Activated B cell treated with CpG ODN at 0.5 μM for 24 hours (primary cell): ENCODE data around the gene ANKRD65. TPM values are rescaled to one million over a fixed set of nuclear protein-coding genes. Genes with fewer than 3 reads are reported as not detected.

ENCODE experiments used
- ATAC-seq: fragments of 200-7000 bp; cut with Tn5 transposase; one replicate; pipeline ENCODE4 v1.10.0; 2021; ENCODE audit warnings: low read depth, mild to moderate bottlenecking, moderate library complexity
- CTCF ChIA-PET: fragments of 350-600 bp; sonication (Branson Sonifier 250); formaldehyde crosslinking; loops from one replicate; lab custom pipeline; 2021; ENCODE audit warnings: antibody characterized with exemption; lab: Charles Lee
- POLR2A ChIA-PET: fragments of 350-600 bp; sonication (Branson Sonifier 250); formaldehyde crosslinking; loops from one replicate; lab custom pipeline; 2021; ENCODE audit warnings: antibody characterized with exemption; lab: Charles Lee
- DNase-seq: peaks from one replicate; pipeline ENCODE4 v3.0.0; 2022
- H3K27ac Mint-ChIP-seq: one replicate; pipeline ENCODE4 v1.8.0; 2020; ENCODE audit warnings: mixed read lengths
- H3K27me3 Mint-ChIP-seq: one replicate; pipeline ENCODE4 v1.8.0; 2021; ENCODE audit warnings: mixed read lengths
- H3K36me3 Mint-ChIP-seq: one replicate; pipeline ENCODE4 v1.8.0; 2021; ENCODE audit warnings: low read depth, mixed read lengths
- H3K4me1 Mint-ChIP-seq: one replicate; pipeline ENCODE4 v1.8.0; 2021; ENCODE audit warnings: mixed read lengths
- H3K4me3 Mint-ChIP-seq: one replicate; pipeline ENCODE4 v1.8.0; 2020; ENCODE audit warnings: mild to moderate bottlenecking, mixed read lengths
- H3K9me3 Mint-ChIP-seq: one replicate; pipeline ENCODE4 v1.8.0; 2020; ENCODE audit warnings: mixed read lengths
- CTCF ChIP-seq: fragments of 200-600 bp; IDR thresholded peaks from one replicate; pipeline ENCODE4 v1.8.0; 2022; ENCODE audit warnings: antibody characterized with exemption, mild to moderate bottlenecking
- intact Hi-C: fragments of 100-400 bp; cut with micrococcal nuclease; formaldehyde crosslinking; loops from one replicate; pipeline ENCODE4 v1.15.1; 2024
- total RNA-seq: library from RNA; stranded (reverse); gene quantifications from 2 replicates; pipeline ENCODE4 v1.2.3, GENCODE V29; 2022

Gene ANKRD65
- total RNA-seq, 1 donor from 2014 or later: 0.13 TPM

DNA sequence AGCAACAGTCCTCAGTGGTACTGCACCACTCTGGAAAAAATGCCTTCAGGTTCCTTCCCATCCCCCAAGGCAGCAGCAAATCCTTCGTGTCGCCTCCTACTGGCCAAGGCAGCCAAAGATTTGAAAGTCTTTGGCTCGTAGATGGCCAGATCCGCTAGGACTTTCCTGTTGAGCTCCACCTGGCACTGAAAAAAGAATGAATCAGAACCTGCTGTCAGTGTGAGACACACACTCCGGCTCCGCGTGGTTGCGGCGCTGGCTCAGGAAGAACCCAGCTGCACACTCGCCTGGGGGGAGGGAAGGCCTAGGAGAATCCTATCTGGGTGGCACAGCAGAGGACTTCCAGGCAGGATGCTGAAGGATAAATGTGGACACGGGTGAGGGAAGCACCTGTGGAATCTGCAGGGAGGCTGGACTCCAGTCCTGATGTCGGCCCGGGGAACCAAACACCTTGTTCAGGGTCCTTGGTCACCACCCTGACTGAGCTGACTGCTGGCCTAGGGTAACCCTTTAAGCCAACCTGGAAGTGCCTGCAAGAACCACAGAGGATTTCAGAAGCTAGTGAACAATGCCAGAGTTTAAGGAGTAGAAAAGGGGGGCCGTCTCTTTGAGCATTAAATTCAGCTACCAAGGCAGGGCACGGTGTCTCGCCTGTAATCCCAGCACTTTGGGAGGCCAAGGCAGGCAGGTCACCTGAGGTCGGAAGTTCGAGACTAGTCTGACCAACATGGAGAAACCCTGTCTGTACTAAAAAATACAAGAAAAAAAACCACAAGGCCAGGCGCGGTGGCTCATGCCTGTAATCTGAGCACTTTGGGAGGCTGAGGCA lies 18.8 kb downstream of the ANKRD65 start:
- intact Hi-C loops: loop anchor here (10.0 kb wide), 1 partner anchor 503 kb away; no protein-coding TSS in a partner anchor
- Mint-ChIP-seq H3K4me3 (peak overlapping the region; percentile 56), H3K27me3 (no peaks in the 10 kb centered on the region), H3K36me3 (peaks cover 75% of the 10 kb centered on the region), H3K27ac (no peak overlapping the region), H3K4me1 (peaks cover 55% of the 10 kb centered on the region), H3K9me3 (no peaks in the 10 kb centered on the region)
- POLR2A ChIA-PET: interaction anchor here (1.7 kb wide), 1 partner anchor 27 kb away, joined by 7 read pairs; the partner anchor contains the start of gene AURKAIP1
- ATAC-seq (no peak), DNase-seq (no peak)
- CTCF ChIA-PET: no interaction called here
- TF ChIP-seq CTCF: no peak

GRCh38 chr1:1401457-1402010 lies 19.5 kb downstream of the ANKRD65 start:
- POLR2A ChIA-PET: interaction anchor here (1.7 kb wide), 1 partner anchor 27 kb away, joined by 7 read pairs; the partner anchor contains the start of gene AURKAIP1

DNA sequence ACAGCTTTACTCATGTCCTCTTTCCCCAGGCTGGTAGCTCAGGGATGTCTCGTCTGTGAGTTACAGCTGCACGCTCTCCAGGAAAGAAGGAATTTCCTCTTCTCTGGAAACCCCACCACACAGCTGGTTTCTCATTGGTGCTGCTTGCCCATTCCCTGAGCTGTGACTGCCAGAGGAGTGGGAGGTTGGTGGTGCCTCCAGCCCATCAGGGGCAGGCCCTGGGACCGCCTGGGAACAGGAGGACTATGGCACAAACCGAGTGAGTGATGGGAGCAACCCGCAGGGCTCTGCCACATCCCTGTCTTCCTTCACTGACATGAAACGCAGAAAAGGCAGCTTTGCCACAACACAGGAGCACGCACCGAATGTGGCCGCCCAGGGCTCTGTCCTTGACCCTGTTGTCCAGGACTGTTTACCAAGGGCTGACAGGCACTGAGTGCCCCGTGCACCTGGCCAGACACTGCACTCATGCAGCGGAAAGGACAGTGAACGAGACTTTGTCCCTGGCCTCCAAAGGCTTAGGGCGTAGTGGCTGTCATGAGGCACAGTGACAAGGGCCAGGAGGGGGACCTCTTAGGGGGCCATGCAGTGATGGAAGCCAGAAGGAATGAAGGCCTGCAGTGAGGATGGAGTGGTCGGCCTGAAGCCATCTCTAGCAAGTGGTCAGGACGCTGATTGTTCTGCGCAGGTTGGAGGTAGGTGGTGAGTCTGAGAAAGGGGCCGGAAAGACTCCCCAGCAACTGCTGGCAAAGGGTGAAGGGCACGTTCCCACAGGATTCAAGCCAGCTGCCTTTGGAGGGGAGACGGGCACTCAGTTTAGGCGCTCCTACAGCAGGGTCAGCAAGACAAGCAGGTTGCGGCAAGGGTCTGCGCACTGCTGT lies 20.3 kb downstream of the ANKRD65 start:
- H3K36me3 Mint-ChIP-seq: peaks cover 74% of the 10 kb centered on the region
- no peak for TF ChIP-seq CTCF
- H3K27me3 Mint-ChIP-seq: no peaks in the 10 kb centered on the region
- CTCF ChIA-PET: interaction anchor here (0.9 kb wide), 1 partner anchor 40 kb away, joined by 3 read pairs; no protein-coding TSS in a partner anchor
- POLR2A ChIA-PET: interaction anchor here (0.6 to 5.6 kb wide), 3 partner anchors 24 to 388 kb away, joined by 3 to 116 read pairs (median 7); partner anchors contain the start of gene AURKAIP1
- intact Hi-C loops: loop anchor here (10.0 kb wide), 1 partner anchor 504 kb away; no protein-coding TSS in a partner anchor
- peak overlapping the region; percentile 92 for H3K4me3 Mint-ChIP-seq
- no peaks in the 10 kb centered on the region for H3K9me3 Mint-ChIP-seq
- peaks cover 52% of the 10 kb centered on the region for H3K4me1 Mint-ChIP-seq
- H3K27ac Mint-ChIP-seq: peak overlapping the region; percentile 86
- ATAC-seq: no peak
- DNase-seq: no peak

More at GRCh38 chr1:1401457-1402010, 19.5 kb downstream of the ANKRD65 start:
- Mint-ChIP-seq H3K9me3 (no peaks in the 10 kb centered on the region), H3K4me3 (peak overlapping the region; percentile 44), H3K36me3 (peaks cover 77% of the 10 kb centered on the region), H3K27me3 (no peaks in the 10 kb centered on the region), H3K4me1 (peaks cover 54% of the 10 kb centered on the region), H3K27ac (no peak overlapping the region)
- CTCF ChIA-PET: no interaction called here
- TF ChIP-seq CTCF: no peak
- DNase-seq: no peak
- intact Hi-C loops: loop anchor here (10.0 kb wide), 1 partner anchor 503 kb away; no protein-coding TSS in a partner anchor
- ATAC-seq: no peak

- DNase-seq: no peak
- intact Hi-C loops: loop anchor here (1.0 to 10.0 kb wide), 5 partner anchors 7 to 505 kb away; partner anchors contain the start of genes ATAD3B, AURKAIP1, MRPL20 and PUSL1
- Mint-ChIP-seq H3K4me3 (peak overlapping the region; percentile 92), H3K4me1 (peaks cover 53% of the 10 kb centered on the region), H3K27me3 (no peaks in the 10 kb centered on the region), H3K9me3 (no peaks in the 10 kb centered on the region), H3K36me3 (peaks cover 74% of the 10 kb centered on the region), H3K27ac (peak overlapping the region; percentile 86)
- ChIA-PET POLR2A (interaction anchor here (0.6 to 5.6 kb wide), 5 partner anchors 24 to 387 kb away, joined by 3 to 116 read pairs (median 7); partner anchors contain the start of gene AURKAIP1), CTCF (interaction anchor here (0.9 to 1.3 kb wide), 2 partner anchors 10 to 41 kb away, joined by 3 read pairs; no protein-coding TSS in a partner anchor)
- TF ChIP-seq CTCF: no peak
- ATAC-seq: no peak
These were observed 21.1 kb downstream of the ANKRD65 start for GRCh38 chr1:1399872-1400575.
